Upper lobe of left lung (tissue), 6 donors: ENCODE data around the gene PIN4. TPM values are rescaled to one million over a fixed set of nuclear protein-coding genes. Genes with fewer than 3 reads are reported as not detected.
A peak's percentile ranks its signal among the peaks of the same experiment; 100 is the strongest.

Experiments
- ATAC-seq, 2 donors: fragments of 200-7000 bp; cut with Tn5 transposase; one replicate each; pipeline ENCODE4 v1.9.1; 2022; ENCODE audit warnings: mild to moderate bottlenecking in 2 of 2, moderate library complexity in 2 of 2; ENCODE audit not compliant: low FRiP score in 2 of 2
- DNase-seq, 2 donors: peaks; one replicate each; pipeline ENCODE4 v3.0.0-alpha.2; 2019 to 2020
- H3K27ac ChIP-seq, 4 donors: fragments of 200-600 bp; sonication (generic); one replicate each; pipeline ENCODE4 v1.5.1; 2016 to 2019
- H3K27me3 ChIP-seq, 4 donors: fragments of 200-600 bp; sonication (generic); one replicate each; pipeline ENCODE4 v1.5.1; 2017 to 2019
- H3K36me3 ChIP-seq, 4 donors: fragments of 200-600 bp; sonication (generic); one replicate each; pipeline ENCODE4 v1.5.1; 2016 to 2019
- H3K4me1 ChIP-seq, 4 donors: fragments of 200-600 bp; sonication (generic); one replicate each; pipeline ENCODE4 v1.5.1; 2018 to 2019
- H3K4me3 ChIP-seq, 4 donors: fragments of 200-600 bp; sonication (generic); one replicate each; pipeline ENCODE4 v1.5.1; 2017 to 2019; ENCODE audit warnings: mild to moderate bottlenecking in 2 of 4, moderate library complexity in 1 of 4
- H3K9me3 ChIP-seq, 4 donors: fragments of 200-600 bp; sonication (generic); one replicate each; pipeline ENCODE4 v1.5.1; 2018 to 2019
- CTCF ChIP-seq, 6 experiments: fragments of 450-650 bp in 4 of 6; fragments of 200-600 bp in 2 of 6; sonication (generic) in 2 of 6; IDR thresholded peaks; one replicate each; pipeline ENCODE4 v1.5.1; 2016 to 2019; ENCODE audit warnings: antibody characterized with exemption in 6 of 6
- EP300 ChIP-seq, 4 donors: sonication (generic); formaldehyde crosslinking; IDR thresholded peaks; one replicate each; pipeline ENCODE4 v1.5.1; 2017; ENCODE audit warnings: antibody characterized with exemption in 4 of 4, control low read depth in 2 of 4
- POLR2A ChIP-seq, 4 donors: fragments of 450-650 bp; IDR thresholded peaks; one replicate each; pipeline ENCODE4 v1.5.1; 2016 to 2017; ENCODE audit warnings: antibody characterized with exemption in 4 of 4, mild to moderate bottlenecking in 2 of 4
- POLR2AphosphoS5 ChIP-seq, 2 donors: sonication (generic); formaldehyde crosslinking; IDR thresholded peaks; one replicate each; pipeline ENCODE4 v1.5.1; 2017; ENCODE audit warnings: antibody characterized with exemption in 2 of 2
- WGBS, 2 donors: methylation state at CpG; one replicate each; pipeline ENCODE4 v1.1.5; 2017 to 2018; 5-methylcytosine and 5-hydroxymethylcytosine counted together
- total RNA-seq, 6 donors: library from RNA; depleted of rRNA in 4 of 6; stranded (reverse); fragments of >200 nt in 4 of 6; gene quantifications; one replicate each; pipeline versions ENCODE4 v1.1.0 to v1.2.1, GENCODE V29; 2016 to 2021
- donor health status: DM: no; HTN: no; CAD: no; lungs with moderate emphysema.
- donor health status: DM: no; HTN: yes; CAD: no; lungs with severe emphysema.

The PIN4 gene
- total RNA-seq: 10 to 100 TPM in 1 of 6 donors, 1 to 10 TPM in 5; 3.1 to 23.2 (median 7.2) TPM

- 0 to 25% methylated on average over 9 to 46 of the region's 46 CpGs for WGBS, 2 donors
- no peaks in the 10 kb centered on the region for H3K36me3 ChIP-seq
- DNase-seq (peak; percentile 88 to 92), ATAC-seq (peak; percentile 98 to 100)
- H3K27ac ChIP-seq: peak within 1 kb of the TSS; percentile 63 to 85 (median 76)
- TF ChIP-seq CTCF (IDR thresholded peaks at IDR 0.05) (no peak), EP300 (IDR thresholded peaks at IDR 0.05) (no peak), POLR2A (IDR thresholded peaks at IDR 0.05) (peak in 1 of 4 donors; percentile 65), POLR2AphosphoS5 (IDR thresholded peaks at IDR 0.05) (peak; percentile 32 to 55)
- peak within 1 kb of the TSS; percentile 32 to 76 (median 60) for H3K4me3 ChIP-seq
- no peaks in the 10 kb centered on the region for H3K27me3 ChIP-seq
- no peaks in the 10 kb centered on the region for H3K9me3 ChIP-seq
- peaks cover 5 to 14% (median 6%) of the 10 kb centered on the region in 4 donors for H3K4me1 ChIP-seq
Observed at GRCh38 chrX:72181178-72182125, at the start of gene PIN4. PIN4 (plus strand) TSS chrX:72181757; CDS start chrX:72181786, 29 bp downstream.

- TF ChIP-seq POLR2AphosphoS5 (IDR thresholded peaks at IDR 0.05) (no peak), CTCF (IDR thresholded peaks at IDR 0.05) (no peak)
- DNase-seq (no peak), ATAC-seq (no peak)
- H3K4me3 ChIP-seq: peak overlapping the region in 2 of 4 donors; percentile 52 to 54
- 84 to 100% methylated on average over 1 to 3 of the region's 3 CpGs for WGBS, 2 donors
- H3K27me3 ChIP-seq: peaks cover 0 to 3% (median 0%) of the 10 kb centered on the region in 4 donors
- peaks cover 0 to 5% (median 0%) of the 10 kb centered on the region in 4 donors for H3K36me3 ChIP-seq
- peak overlapping the region in 2 of 4 donors; percentile 75 to 86 for H3K27ac ChIP-seq
- H3K4me1 ChIP-seq: peaks cover 6 to 11% (median 7%) of the 10 kb centered on the region in 4 donors
- no peaks in the 10 kb centered on the region for H3K9me3 ChIP-seq
Observed at GRCh38 chrX:72132456-72132855, 49.1 kb upstream of the PIN4 start.

GRCh38 chrX:72133851-72134546 lies 47.6 kb upstream of the PIN4 start:
- TF ChIP-seq POLR2A (IDR thresholded peaks at IDR 0.05): no peak
- no peak for TF ChIP-seq POLR2AphosphoS5 (IDR thresholded peaks at IDR 0.05)
- no peak for TF ChIP-seq EP300 (IDR thresholded peaks at IDR 0.05)
- no peak for TF ChIP-seq CTCF (IDR thresholded peaks at IDR 0.05)
- Histone ChIP-seq H3K4me1 (peaks cover 3 to 11% (median 6%) of the 10 kb centered on the region in 4 donors), H3K27ac (no peak overlapping the region), H3K9me3 (no peaks in the 10 kb centered on the region), H3K4me3 (no peak overlapping the region), H3K36me3 (peaks cover 0 to 11% (median 0%) of the 10 kb centered on the region in 4 donors), H3K27me3 (peaks cover 0 to 3% (median 0%) of the 10 kb centered on the region in 4 donors)
- WGBS, 2 donors: 79 to 95% methylated on average over 3 to 11 of the region's 11 CpGs
- ATAC-seq: no peak
- DNase-seq: peak in 1 of 2 donors; percentile 39

GRCh38 chrX:72137846-72138495 lies 43.6 kb upstream of the PIN4 start:
- no peaks in the 10 kb centered on the region for H3K27me3 ChIP-seq
- TF ChIP-seq EP300 (IDR thresholded peaks at IDR 0.05) (no peak), CTCF (IDR thresholded peaks at IDR 0.05) (no peak), POLR2AphosphoS5 (IDR thresholded peaks at IDR 0.05) (no peak), POLR2A (IDR thresholded peaks at IDR 0.05) (no peak)
- WGBS, 2 donors: 80 to 93% methylated on average over 8 to 9 of the region's 9 CpGs
- H3K36me3 ChIP-seq: peaks cover 0 to 11% (median 0%) of the 10 kb centered on the region in 4 donors
- no peak for ATAC-seq
- no peak overlapping the region for H3K27ac ChIP-seq
- no peaks in the 10 kb centered on the region for H3K9me3 ChIP-seq
- H3K4me3 ChIP-seq: no peak overlapping the region
- no peaks in the 10 kb centered on the region for H3K4me1 ChIP-seq
- DNase-seq: no peak
